HepG2 (cell line): ENCODE data around the gene CHAF1A. TPM values are rescaled to one million over a fixed set of nuclear protein-coding genes. Genes with fewer than 3 reads are reported as not detected.

Experiments
- ATAC-seq: fragments of 200-7000 bp; cut with Tn5 transposase; 3 replicates; pipeline ENCODE4 v1.9.1; 2020; ENCODE audit warnings: mild to moderate bottlenecking, moderate library complexity
- BruUV-seq: library from RNA; stranded (reverse); fragments of 400-500 nt; replicated peaks from 2 replicates; lab custom pipeline; 2021; lab: Mats Ljungman, UMichigan
- CTCF ChIA-PET: fragments of 300-600 bp; formaldehyde crosslinking; extraction: SDS; loops from one replicate; lab custom pipeline; 2021; ENCODE audit warnings: low total read pairs, inconsistent platforms, low intra/inter-chr PET ratio; lab: Yijun Ruan, JAX
- POLR2A ChIA-PET: fragments of 350-600 bp; sonication (Branson Sonifier 250); formaldehyde crosslinking; loops from one replicate; lab custom pipeline; 2020; ENCODE audit warnings: antibody characterized with exemption, inconsistent platforms; lab: Yijun Ruan, JAX
- DNase-seq: peaks from one replicate; pipeline ENCODE4 v3.0.0-alpha.2; 2015; ENCODE audit warnings: low spot score
- FAIRE-seq: peaks from 3 replicates; lab custom pipeline; 2011; peaks lifted over from hg19 to GRCh38; lab: Jason Lieb, UNC
- H2AFZ ChIP-seq: one replicate; pipeline ENCODE4 v1.6.1; 2011; ENCODE audit warnings: low read length, inconsistent platforms
- H3K27ac ChIP-seq: fragments of 300-600 bp; 3 replicates; pipeline ENCODE4 v1.8.0; 2011; ENCODE audit warnings: mixed run types, mild to moderate bottlenecking, mixed read lengths, low read length, inconsistent platforms; ENCODE audit not compliant: insufficient read depth; ENCODE audit errors: extremely low read length
- H3K27me3 ChIP-seq, 2 experiments: fragments of 200-600 bp in 1 of 2; 2 replicates in 1 of 2; 3 replicates in 1 of 2; pipeline versions ENCODE4 v1.6.0 to v1.8.0; 2011; ENCODE audit warnings: low read length in 2 of 2, mild to moderate bottlenecking in 2 of 2, moderate library complexity in 2 of 2, inconsistent platforms in 1 of 2; ENCODE audit not compliant: insufficient read depth in 2 of 2, control insufficient read depth in 1 of 2
- H3K36me3 ChIP-seq, 2 experiments: fragments of 200-600 bp in 1 of 2; replicated peaks in 1 of 2; 2 replicates in 1 of 2; 3 replicates in 1 of 2; pipeline versions ENCODE4 v1.5.1 to v1.8.0; 2011; ENCODE audit warnings: low read length in 2 of 2, inconsistent platforms in 1 of 2; ENCODE audit not compliant: insufficient read depth in 2 of 2, control insufficient read depth in 1 of 2
- H3K4me1 ChIP-seq: 2 replicates; pipeline ENCODE4 v1.5.1; 2012; ENCODE audit warnings: low read length, inconsistent platforms; ENCODE audit not compliant: insufficient read depth
- H3K4me2 ChIP-seq: 2 replicates; pipeline ENCODE4 v1.6.0; 2011; ENCODE audit warnings: low read depth, low read length, inconsistent platforms
- H3K4me3 ChIP-seq, 3 experiments: fragments of 200-600 bp in 1 of 3; sonication (generic), shearing (Covaris generic) in 1 of 3; replicated peaks in 1 of 3; 2 replicates each; pipeline ENCODE4 v1.5.1; 2011 to 2016; ENCODE audit warnings: low read length in 3 of 3, inconsistent platforms in 2 of 3, low read depth in 2 of 3, mild to moderate bottlenecking in 2 of 3, control low read depth in 1 of 3, mixed read lengths in 1 of 3; ENCODE audit not compliant: insufficient read depth in 1 of 3
- H3K79me2 ChIP-seq: one replicate; pipeline ENCODE4 v1.6.1; 2011; ENCODE audit warnings: low read length, inconsistent platforms; ENCODE audit not compliant: insufficient read depth
- H3K9ac ChIP-seq: 2 replicates; pipeline ENCODE4 v1.6.0; 2011; ENCODE audit warnings: mild to moderate bottlenecking, low read depth, low read length, inconsistent platforms; ENCODE audit not compliant: insufficient read depth
- H3K9me3 ChIP-seq: 2 replicates; pipeline ENCODE4 v1.5.1; 2012; ENCODE audit warnings: mild to moderate bottlenecking, low read length
- H4K20me1 ChIP-seq: 2 replicates; pipeline ENCODE4 v1.6.0; 2011; ENCODE audit warnings: inconsistent platforms, mild to moderate bottlenecking, low read length, moderate library complexity; ENCODE audit not compliant: insufficient read depth
- AGO2 ChIP-seq: fragments of 200-400 bp; formaldehyde crosslinking; optimal IDR thresholded peaks from 2 replicates; pipeline ENCODE3; 2017; ENCODE audit warnings: mild to moderate bottlenecking, low read depth, low read length, moderate library complexity
- MXD1 ChIP-seq: sonication (generic); formaldehyde crosslinking; IDR thresholded peaks from 2 replicates; pipeline ENCODE4 v1.4.0; 2020; ENCODE audit warnings: mild to moderate bottlenecking, missing genetic modification reagents
- POLR2A ChIP-seq, 2 experiments: IDR thresholded peaks; 2 replicates each; pipeline ENCODE4 v1.6.1; 2011; ENCODE audit warnings: low read depth in 2 of 2, low read length in 2 of 2, mild to moderate bottlenecking in 1 of 2, moderate library complexity in 1 of 2; ENCODE audit not compliant: insufficient read depth in 1 of 2
- POLR2AphosphoS5 ChIP-seq: IDR thresholded peaks from 2 replicates; pipeline ENCODE4 v1.6.1; 2012; ENCODE audit warnings: low read depth, low read length
- RCOR2 ChIP-seq: IDR thresholded peaks from 2 replicates; pipeline ENCODE4 v1.6.1; 2016; ENCODE audit warnings: missing biosample characterization, missing genetic modification reagents
- SETDB1 ChIP-seq: sonication (generic); formaldehyde crosslinking; IDR thresholded peaks from 2 replicates; pipeline ENCODE4 v1.5.1; 2020; ENCODE audit warnings: missing genetic modification reagents, mild to moderate bottlenecking, borderline replicate concordance
- STAG1 ChIP-seq: sonication (generic); formaldehyde crosslinking; IDR thresholded peaks from 2 replicates; pipeline ENCODE4 v1.4.0; 2020; ENCODE audit warnings: missing genetic modification reagents
- ZFP37 ChIP-seq: sonication (generic); formaldehyde crosslinking; IDR thresholded peaks from 2 replicates; pipeline ENCODE4 v1.4.0; 2020; ENCODE audit warnings: missing genetic modification reagents, borderline replicate concordance
- ZNF17 ChIP-seq: sonication (generic); formaldehyde crosslinking; IDR thresholded peaks from 2 replicates; pipeline ENCODE4 v1.5.0; 2020; ENCODE audit warnings: mild to moderate bottlenecking, missing genetic modification reagents
- ZNF709 ChIP-seq: sonication (generic); formaldehyde crosslinking; IDR thresholded peaks from 2 replicates; pipeline ENCODE4 v1.5.0; 2020; ENCODE audit warnings: mild to moderate bottlenecking, missing genetic modification reagents
- ZNF740 ChIP-seq: sonication (generic); formaldehyde crosslinking; IDR thresholded peaks from 2 replicates; pipeline ENCODE4 v1.4.0; 2020; ENCODE audit warnings: missing genetic modification reagents
- ZNF841 ChIP-seq: sonication (generic); formaldehyde crosslinking; IDR thresholded peaks from 2 replicates; pipeline ENCODE4 v1.8.1; 2023; ENCODE audit warnings: missing genetic modification reagents, borderline replicate concordance
- ZSCAN25 ChIP-seq: sonication (generic); formaldehyde crosslinking; IDR thresholded peaks from 2 replicates; pipeline ENCODE4 v1.8.0; 2022; ENCODE audit warnings: mild to moderate bottlenecking, missing genetic modification reagents
- ZZZ3 ChIP-seq: sonication (generic); formaldehyde crosslinking; IDR thresholded peaks from 2 replicates; pipeline ENCODE4 v1.4.0; 2020; ENCODE audit warnings: missing genetic modification reagents, mild to moderate bottlenecking, borderline replicate concordance
- WGBS: methylation state at CpG from one replicate; pipeline ENCODE4 v1.1.6; 2017; ENCODE audit warnings: low lambda C conversion rate; 5-methylcytosine and 5-hydroxymethylcytosine counted together
- in situ Hi-C: cut with HindIII; loops from 2 replicates; pipeline ENCODE4 v1.10.0; 2017; ENCODE audit warnings: low pct_unique_long_range_greater_than_20kb; ENCODE audit not compliant: extremely low pct_ligation_motif_present
- intact Hi-C: fragments of 100-400 bp; cut with micrococcal nuclease; formaldehyde crosslinking; loops from one replicate; pipeline ENCODE4 v1.10.0; 2022; ENCODE audit not compliant: unreplicated experiment
- polyA plus RNA-seq, 8 experiments: library from polyadenylated mRNA; depleted of rRNA in 3 of 8; stranded (reverse) in 7 of 8; unstranded in 1 of 8; fragments of >200 nt; fragmentation: Illumina TruSeq in 4 of 8; extraction: Trizol in 4 of 8; gene quantifications; 2 replicates each; pipeline versions ENCODE4 v1.2.1 to v1.2.3, GENCODE V29; 2011 to 2016; ENCODE audit warnings: low read depth in 4 of 8, missing spikeins in 1 of 8, mixed read lengths in 1 of 8; ENCODE audit not compliant: insufficient read depth in 1 of 8
- total RNA-seq, 5 experiments: library from RNA; depleted of rRNA; stranded (reverse); fragments of >200 nt; fragmentation: Illumina TruSeq; extraction: Trizol; gene quantifications; 2 replicates each; pipeline ENCODE4 v1.2.3, GENCODE V29; 2016; ENCODE audit warnings: low read depth in 1 of 5
- TF ChIP-seq, protein P1 (sequence below): sonication (generic); formaldehyde crosslinking; IDR thresholded peaks from 2 replicates; pipeline ENCODE4 v1.5.0; 2020; ENCODE audit warnings: missing genetic modification reagents
- TF ChIP-seq, protein P2 (sequence below): sonication (generic); formaldehyde crosslinking; IDR thresholded peaks from 2 replicates; pipeline ENCODE4 v1.5.0; 2020; ENCODE audit warnings: mild to moderate bottlenecking, missing genetic modification reagents, borderline replicate concordance
- TF ChIP-seq, protein P3 (sequence below): sonication (generic); formaldehyde crosslinking; IDR thresholded peaks from 2 replicates; pipeline ENCODE4 v1.8.1; 2023; ENCODE audit warnings: mild to moderate bottlenecking, missing genetic modification reagents

The CHAF1A gene
- total and polyA plus RNA-seq, 2 of the 13 experiments (the other 11 are each of a cell fraction or from before 2014, with no cell fraction given): 11.0 to 34.8 TPM

DNA sequence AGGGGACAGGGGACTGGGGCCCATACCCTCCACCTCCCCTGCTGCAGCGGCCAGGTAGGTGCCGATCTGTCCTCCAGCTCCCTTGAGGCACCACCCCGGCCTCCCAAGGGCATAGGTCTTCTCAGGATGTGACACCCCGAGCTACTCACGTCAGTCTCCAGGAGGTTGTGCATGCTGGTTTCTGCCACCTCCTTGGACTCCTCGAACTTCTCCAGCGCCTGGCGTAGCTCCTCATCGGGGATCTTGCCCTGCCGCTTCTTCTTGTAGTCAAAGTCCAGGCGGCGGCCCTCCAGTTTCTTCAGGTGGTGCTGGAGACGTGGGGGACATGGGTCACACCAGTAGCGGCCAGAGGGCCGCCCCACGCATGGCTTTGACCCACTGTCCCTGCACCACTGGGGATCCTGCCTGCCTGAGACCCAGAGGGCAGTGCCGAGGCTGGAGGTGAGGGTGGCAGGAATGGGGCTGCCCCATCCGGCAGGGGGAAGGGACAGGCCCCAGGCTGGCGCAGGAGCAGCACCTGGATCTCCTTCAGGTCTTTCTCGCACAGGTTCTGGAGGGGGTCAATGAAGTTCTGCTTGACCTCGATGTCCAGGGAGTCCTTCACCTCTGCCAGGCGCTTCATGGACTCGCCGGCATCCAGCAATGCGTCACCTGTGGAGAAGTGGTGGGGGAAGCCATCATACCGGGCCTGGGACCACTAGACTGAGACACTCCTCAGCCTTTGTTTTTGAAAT lies 38.7 kb upstream of the CHAF1A start (continued):
- TF ChIP-seq, protein P1, sequence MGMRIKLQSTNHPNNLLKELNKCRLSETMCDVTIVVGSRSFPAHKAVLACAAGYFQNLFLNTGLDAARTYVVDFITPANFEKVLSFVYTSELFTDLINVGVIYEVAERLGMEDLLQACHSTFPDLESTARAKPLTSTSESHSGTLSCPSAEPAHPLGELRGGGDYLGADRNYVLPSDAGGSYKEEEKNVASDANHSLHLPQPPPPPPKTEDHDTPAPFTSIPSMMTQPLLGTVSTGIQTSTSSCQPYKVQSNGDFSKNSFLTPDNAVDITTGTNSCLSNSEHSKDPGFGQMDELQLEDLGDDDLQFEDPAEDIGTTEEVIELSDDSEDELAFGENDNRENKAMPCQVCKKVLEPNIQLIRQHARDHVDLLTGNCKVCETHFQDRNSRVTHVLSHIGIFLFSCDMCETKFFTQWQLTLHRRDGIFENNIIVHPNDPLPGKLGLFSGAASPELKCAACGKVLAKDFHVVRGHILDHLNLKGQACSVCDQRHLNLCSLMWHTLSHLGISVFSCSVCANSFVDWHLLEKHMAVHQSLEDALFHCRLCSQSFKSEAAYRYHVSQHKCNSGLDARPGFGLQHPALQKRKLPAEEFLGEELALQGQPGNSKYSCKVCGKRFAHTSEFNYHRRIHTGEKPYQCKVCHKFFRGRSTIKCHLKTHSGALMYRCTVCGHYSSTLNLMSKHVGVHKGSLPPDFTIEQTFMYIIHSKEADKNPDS (CRISPR knock-in tag): no peak
- TF ChIP-seq RCOR2 (CRISPR knock-in tag): no peak
- TF ChIP-seq, protein P2, sequence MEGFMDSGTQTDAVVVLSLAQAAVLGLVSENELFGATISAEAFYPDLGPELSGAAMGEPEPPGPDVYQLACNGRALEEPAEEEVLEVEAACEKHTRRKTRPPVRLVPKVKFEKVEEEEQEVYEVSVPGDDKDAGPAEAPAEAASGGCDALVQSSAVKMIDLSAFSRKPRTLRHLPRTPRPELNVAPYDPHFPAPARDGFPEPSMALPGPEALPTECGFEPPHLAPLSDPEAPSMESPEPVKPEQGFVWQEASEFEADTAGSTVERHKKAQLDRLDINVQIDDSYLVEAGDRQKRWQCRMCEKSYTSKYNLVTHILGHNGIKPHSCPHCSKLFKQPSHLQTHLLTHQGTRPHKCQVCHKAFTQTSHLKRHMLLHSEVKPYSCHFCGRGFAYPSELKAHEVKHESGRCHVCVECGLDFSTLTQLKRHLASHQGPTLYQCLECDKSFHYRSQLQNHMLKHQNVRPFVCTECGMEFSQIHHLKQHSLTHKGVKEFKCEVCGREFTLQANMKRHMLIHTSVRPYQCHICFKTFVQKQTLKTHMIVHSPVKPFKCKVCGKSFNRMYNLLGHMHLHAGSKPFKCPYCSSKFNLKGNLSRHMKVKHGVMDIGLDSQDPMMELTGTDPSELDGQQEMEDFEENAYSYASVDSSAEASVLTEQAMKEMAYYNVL (CRISPR knock-in tag): no peak
- TF ChIP-seq AGO2: peak; percentile 41
- TF ChIP-seq, all 625 proteins: peak for 5

- Histone ChIP-seq H4K20me1 (no peaks in the 10 kb centered on the region), H3K27ac (no peak overlapping the region), H3K27me3 (no peaks in the 10 kb centered on the region), H3K4me3 (no peak overlapping the region), H2AFZ (no peak overlapping the region), H3K4me1 (no peaks in the 10 kb centered on the region), H3K4me2 (no peak overlapping the region), H3K79me2 (peaks cover 5% of the 10 kb centered on the region), H3K9ac (no peak overlapping the region), H3K9me3 (no peaks in the 10 kb centered on the region), H3K36me3 (peaks cover 26 to 63% of the 10 kb centered on the region in 2 experiments; a peak in 4 of 5 replicates)
- no peak for ATAC-seq
- no peak for DNase-seq
- no peak for FAIRE-seq
- WGBS: 97% methylated on average over 7 of the region's 16 CpGs
- BruUV-seq: no TSS peak
- POLR2A ChIA-PET: interaction anchor here (1.4 to 2.7 kb wide), 2 partner anchors 10 to 22 kb away, joined by 3 to 11 read pairs; partner anchors contain the start of gene MPND
- CTCF ChIA-PET: interaction anchor here (1.1 kb wide), 1 partner anchor 35 kb away, joined by 3 read pairs; the partner anchor contains the start of gene SH3GL1
- in situ Hi-C loops (no loop called here), intact Hi-C loops (no loop called here)
- TF ChIP-seq ZSCAN25 (CRISPR knock-in tag): no peak
- TF ChIP-seq STAG1: no peak
- no peak for TF ChIP-seq ZNF17
- TF ChIP-seq ZZZ3 (CRISPR knock-in tag): no peak
- peak; percentile 83 for TF ChIP-seq AGO2
- TF ChIP-seq ZNF841 (CRISPR knock-in tag): no peak
- TF ChIP-seq MXD1 (CRISPR knock-in tag): no peak
- TF ChIP-seq POLR2A (IDR thresholded peaks at IDR 0.05; ENCODE audit: insufficient read depth in 1 of 2, low read depth in 2 of 2, low read length in 2 of 2): 0 out of 4 replicates have a peak, but pooled peaks of 1 of the 2 experiments have one; percentile 33
- TF ChIP-seq, protein P3, sequence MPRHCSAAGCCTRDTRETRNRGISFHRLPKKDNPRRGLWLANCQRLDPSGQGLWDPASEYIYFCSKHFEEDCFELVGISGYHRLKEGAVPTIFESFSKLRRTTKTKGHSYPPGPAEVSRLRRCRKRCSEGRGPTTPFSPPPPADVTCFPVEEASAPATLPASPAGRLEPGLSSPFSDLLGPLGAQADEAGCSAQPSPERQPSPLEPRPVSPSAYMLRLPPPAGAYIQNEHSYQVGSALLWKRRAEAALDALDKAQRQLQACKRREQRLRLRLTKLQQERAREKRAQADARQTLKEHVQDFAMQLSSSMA: no peak
- TF ChIP-seq ZNF740 (CRISPR knock-in tag): no peak
- no peak for TF ChIP-seq ZFP37 (CRISPR knock-in tag)
- TF ChIP-seq POLR2AphosphoS5: peak; percentile 29; the same call in 1 of the 2 replicates
- TF ChIP-seq ZNF709 (CRISPR knock-in tag): no peak
- no peak for TF ChIP-seq SETDB1
Measured at GRCh38 chr19:4365341-4365740, 37.1 kb upstream of the CHAF1A start.
